GM12878 (cell line): ENCODE data around the gene SEMA3B. TPM values are rescaled to one million over a fixed set of nuclear protein-coding genes. Genes with fewer than 3 reads are reported as not detected.

Experiments used
- ATAC-seq: fragments of 200-7000 bp; cut with Tn5 transposase; 3 replicates; pipeline ENCODE4 v1.9.1; 2020; ENCODE audit warnings: mild to moderate bottlenecking, moderate library complexity
- BruUV-seq: library from RNA; stranded (reverse); fragments of 400-500 nt; replicated peaks from 2 replicates; lab custom pipeline; 2021; lab: Mats Ljungman, UMichigan
- CTCF ChIA-PET: fragments of 300-600 bp; sonication (Branson Sonifier 250); formaldehyde crosslinking; extraction: SDS; loops from one replicate; lab custom pipeline; 2021; ENCODE audit warnings: inconsistent platforms; lab: Yijun Ruan, JAX
- POLR2A ChIA-PET: fragments of 350-600 bp; formaldehyde crosslinking; extraction: SDS; loops from one replicate; lab custom pipeline; 2021; ENCODE audit warnings: inconsistent platforms; lab: Charles Lee
- RAD21 ChIA-PET: fragments of 300-600 bp; sonication (Branson Sonifier 250); formaldehyde crosslinking; loops from one replicate; lab custom pipeline; 2023; ENCODE audit warnings: antibody characterized with exemption; ENCODE audit not compliant: unreplicated experiment; lab: Charles Lee
- SMC1A ChIA-PET: fragments of 300-600 bp; sonication (Branson Sonifier 250); formaldehyde crosslinking; loops from one replicate; lab custom pipeline; 2023; ENCODE audit not compliant: unreplicated experiment, uncharacterized antibody; lab: Charles Lee
- DNase-seq: peaks from one replicate; pipeline ENCODE4 v3.0.0-alpha.2; 2011; ENCODE audit warnings: low read depth, low spot score
- FAIRE-seq: peaks from 3 replicates; lab custom pipeline; 2011; peaks lifted over from hg19 to GRCh38; lab: Jason Lieb, UNC
- H2AFZ ChIP-seq: 2 replicates; pipeline ENCODE4 v1.6.0; 2011; ENCODE audit warnings: low read depth, low read length, control low read depth; ENCODE audit not compliant: control insufficient read depth
- H3K27ac ChIP-seq: 2 replicates; pipeline ENCODE4 v1.5.1; 2011; ENCODE audit warnings: control low read depth; ENCODE audit not compliant: control insufficient read depth, insufficient read depth
- H3K27me3 ChIP-seq, 2 experiments: replicated peaks in 1 of 2; 2 replicates each; pipeline versions ENCODE4 v1.6.0 to v1.6.1; 2011; ENCODE audit warnings: low read length in 1 of 2; ENCODE audit not compliant: control insufficient read depth in 2 of 2, insufficient read depth in 2 of 2
- H3K36me3 ChIP-seq, 2 experiments: 2 replicates each; pipeline ENCODE4 v1.5.1; 2011; ENCODE audit warnings: low read length in 1 of 2; ENCODE audit not compliant: control insufficient read depth in 2 of 2, insufficient read depth in 2 of 2
- H3K4me1 ChIP-seq: 2 replicates; pipeline ENCODE4 v1.6.1; 2011; ENCODE audit warnings: mild to moderate bottlenecking, low read length, moderate library complexity, mixed read lengths; ENCODE audit not compliant: control insufficient read depth, insufficient read depth
- H3K4me2 ChIP-seq: 2 replicates; pipeline ENCODE4 v1.6.0; 2011; ENCODE audit warnings: control low read depth; ENCODE audit not compliant: control insufficient read depth, insufficient read depth
- H3K4me3 ChIP-seq: fragments of 200-600 bp; sonication (generic); 2 replicates; pipeline ENCODE4 v1.5.1; 2016
- H3K79me2 ChIP-seq: 2 replicates; pipeline ENCODE4 v1.6.0; 2011; ENCODE audit warnings: low read length; ENCODE audit not compliant: control insufficient read depth, insufficient read depth
- H3K9ac ChIP-seq: 2 replicates; pipeline ENCODE4 v1.8.0; 2011; ENCODE audit warnings: low read length, control low read depth, mixed read lengths; ENCODE audit not compliant: control insufficient read depth, insufficient read depth
- H3K9me3 ChIP-seq: replicated peaks from 3 replicates; pipeline ENCODE4 v1.5.1; 2011; ENCODE audit warnings: mild to moderate bottlenecking, low read length; ENCODE audit not compliant: control insufficient read depth, insufficient read depth
- H4K20me1 ChIP-seq: 2 replicates; pipeline ENCODE4 v1.6.0; 2011; ENCODE audit not compliant: control insufficient read depth, insufficient read depth
- ATF3 ChIP-seq: IDR thresholded peaks from 2 replicates; pipeline ENCODE4 v1.6.1; 2011; ENCODE audit warnings: low read depth, mild to moderate bottlenecking, low read length, moderate library complexity, borderline replicate concordance; ENCODE audit errors: extremely low read depth
- BCL3 ChIP-seq: IDR thresholded peaks from 2 replicates; pipeline ENCODE4 v1.6.1; 2011; ENCODE audit warnings: borderline replicate concordance, low read depth, mild to moderate bottlenecking, moderate library complexity, low read length; ENCODE audit not compliant: insufficient read depth, poor library complexity, severe bottlenecking
- HDGF ChIP-seq: fragments of 450-650 bp; IDR thresholded peaks from 2 replicates; pipeline ENCODE4 v1.6.1; 2016; ENCODE audit warnings: antibody characterized with exemption
- KLF5 ChIP-seq: fragments of 450-650 bp; IDR thresholded peaks from 2 replicates; pipeline ENCODE4 v1.6.1; 2014; ENCODE audit warnings: mild to moderate bottlenecking; ENCODE audit not compliant: partially characterized antibody
- MAX ChIP-seq: IDR thresholded peaks from 2 replicates; pipeline ENCODE4 v1.6.1; 2012; ENCODE audit warnings: low read depth, low read length, improper control_type of control experiment
- MEF2A ChIP-seq: IDR thresholded peaks from 2 replicates; pipeline ENCODE4 v1.6.1; 2011; ENCODE audit warnings: low read depth, mild to moderate bottlenecking, low read length, moderate library complexity; ENCODE audit not compliant: insufficient read depth
- NBN ChIP-seq: fragments of 450-650 bp; IDR thresholded peaks from 2 replicates; pipeline ENCODE4 v1.6.1; 2016
- NFIC ChIP-seq: IDR thresholded peaks from 2 replicates; pipeline ENCODE4 v1.6.1; 2012; ENCODE audit warnings: low read depth, mild to moderate bottlenecking, inconsistent platforms, low read length, moderate library complexity
- NR2C2 ChIP-seq: IDR thresholded peaks from 2 replicates; pipeline ENCODE4 v1.6.1; 2011; ENCODE audit warnings: borderline replicate concordance, low read depth; ENCODE audit not compliant: control insufficient read depth, insufficient read length
- PBX3 ChIP-seq: IDR thresholded peaks from 2 replicates; pipeline ENCODE4 v1.6.1; 2011; ENCODE audit warnings: mild to moderate bottlenecking, low read depth, low read length, moderate library complexity; ENCODE audit not compliant: insufficient replicate concordance
- RELA ChIP-seq: fragments of 450-650 bp; IDR thresholded peaks from 2 replicates; pipeline ENCODE4 v1.8.0; 2014; ENCODE audit warnings: borderline replicate concordance; ENCODE audit not compliant: partially characterized antibody
- RFX5 ChIP-seq: IDR thresholded peaks from 2 replicates; pipeline ENCODE4 v1.6.1; 2011; ENCODE audit warnings: low read depth, low read length, improper control_type of control experiment
- SMARCA5 ChIP-seq: fragments of 450-650 bp; IDR thresholded peaks from 2 replicates; pipeline ENCODE4 v1.6.1; 2017; ENCODE audit warnings: mild to moderate bottlenecking
- SPI1 ChIP-seq: IDR thresholded peaks from 2 replicates; pipeline ENCODE4 v1.6.1; 2011; ENCODE audit warnings: low read depth, mild to moderate bottlenecking, low read length, moderate library complexity, borderline replicate concordance; ENCODE audit not compliant: insufficient read depth
- STAT1 ChIP-seq: fragments of 450-650 bp; conservative IDR thresholded peaks from 2 replicates; pipeline ENCODE4 v1.6.1; 2014; ENCODE audit warnings: antibody characterized with exemption, mild to moderate bottlenecking
- SUPT20H ChIP-seq: IDR thresholded peaks from 2 replicates; pipeline ENCODE4 v1.6.1; 2011; ENCODE audit warnings: low read depth, mild to moderate bottlenecking, low read length, moderate library complexity, borderline replicate concordance; ENCODE audit not compliant: control insufficient read depth
- TARDBP ChIP-seq: IDR thresholded peaks from 2 replicates; pipeline ENCODE4 v1.6.1; 2016; ENCODE audit warnings: borderline replicate concordance
- USF2 ChIP-seq: IDR thresholded peaks from 2 replicates; pipeline ENCODE4 v1.6.1; 2011; ENCODE audit warnings: low read depth, low read length, improper control_type of control experiment, borderline replicate concordance
- YBX1 ChIP-seq: fragments of 450-650 bp; IDR thresholded peaks from 2 replicates; pipeline ENCODE4 v1.6.1; 2016; ENCODE audit warnings: antibody characterized with exemption
- YY1 ChIP-seq: IDR thresholded peaks from 2 replicates; pipeline ENCODE4 v1.6.1; 2011; ENCODE audit warnings: low read depth, mild to moderate bottlenecking, low read length
- WGBS: methylation state at CpG from one replicate; pipeline ENCODE4 v1.1.6; 2016; ENCODE audit warnings: low lambda C conversion rate; ENCODE audit not compliant: insufficient replicate concordance, insufficient coverage; ENCODE audit errors: missing lambda C conversion rate; 5-methylcytosine and 5-hydroxymethylcytosine counted together
- in situ Hi-C: fragments of 300-500 bp; cut with MboI; formaldehyde crosslinking; loops from 9 replicates; pipeline ENCODE4 v1.14.3; 2018; ENCODE audit warnings: mixed read lengths
- intact Hi-C: fragments of 100-400 bp; cut with micrococcal nuclease; formaldehyde crosslinking; loops from one replicate; pipeline ENCODE4 v1.14.2; 2022; ENCODE audit not compliant: unreplicated experiment
- polyA plus RNA-seq, 11 experiments: library from polyadenylated mRNA; depleted of rRNA in 4 of 11; unstranded in 6 of 11; stranded (reverse) in 5 of 11; fragments of >200 nt; fragmentation: Nextera tagmentation in 4 of 11; fragmentation: Illumina TruSeq in 1 of 11; extraction: Ambion mirVana in 4 of 11; extraction: Trizol in 1 of 11; gene quantifications; 1 replicate in 1 of 11; 2 replicates in 10 of 11; pipeline versions ENCODE4 v1.2.1 to v1.2.3, GENCODE V29; 2011 to 2016; ENCODE audit warnings: inconsistent platforms in 2 of 11, missing spikeins in 2 of 11, low read depth in 1 of 11
- total RNA-seq, 4 experiments: library from RNA; depleted of rRNA in 3 of 4; stranded (reverse); fragments of >200 nt in 3 of 4; fragmentation: Illumina TruSeq in 1 of 4; extraction: Trizol in 1 of 4; gene quantifications; 2 replicates each; pipeline versions ENCODE4 v1.2.1 to v1.2.3, GENCODE V29; 2013 to 2021

The SEMA3B gene
- total and polyA plus RNA-seq, 10 of the 15 experiments (the other 5 are each of a cell fraction or from before 2014, with no cell fraction given): 0.06 to 0.59 (median 0.14) TPM; not detected in 2

GRCh38 chr3:50242851-50243542, 25.9 kb upstream of the SEMA3B start:
- H3K9me3 ChIP-seq: no peaks in the 10 kb centered on the region
- peaks cover 58% of the 10 kb centered on the region for H3K4me1 ChIP-seq
- no peak for DNase-seq
- ChIA-PET POLR2A (interaction anchor here (0.6 to 2.3 kb wide), 7 partner anchors 9 to 913 kb away, joined by 3 to 9 read pairs (median 3); no protein-coding TSS in a partner anchor), CTCF (interaction anchor here (0.9 to 3.6 kb wide), 3 partner anchors 16 to 48 kb away, joined by 5 to 42 read pairs (median 6); no protein-coding TSS in a partner anchor), RAD21 (interaction anchor here (0.6 to 5.1 kb wide), 5 partner anchors 13 to 404 kb away, joined by 3 to 36 read pairs (median 3); no protein-coding TSS in a partner anchor), SMC1A (interaction anchor here (1.0 to 3.2 kb wide), 3 partner anchors 14 to 29 kb away, joined by 4 to 15 read pairs (median 4); no protein-coding TSS in a partner anchor)
- peak overlapping the region; percentile 64 for H3K4me3 ChIP-seq
- peak overlapping the region; percentile 82 for H3K27ac ChIP-seq
- WGBS: 6% methylated on average over 14 of the region's 14 CpGs
- H3K27me3 ChIP-seq: no peaks in the 10 kb centered on the region
- in situ Hi-C loops: no loop called here
- peak overlapping the region; percentile 90 for H3K4me2 ChIP-seq
- intact Hi-C loops: no loop called here
- ATAC-seq: peak; percentile 19
- FAIRE-seq: no peak
- H3K79me2 ChIP-seq: peaks cover 87% of the 10 kb centered on the region
- BruUV-seq: no TSS peak
- peaks cover 19% of the 10 kb centered on the region for H4K20me1 ChIP-seq
- peak overlapping the region; percentile 49 for H3K9ac ChIP-seq
- H3K36me3 ChIP-seq: peaks cover 6 to 7% of the 10 kb centered on the region in 2 experiments; a peak in 3 of 4 replicates
- no peak overlapping the region; the same call in 1 of the 2 replicates for H2AFZ ChIP-seq
- TF ChIP-seq YY1 (peak; percentile 76), BCL3 (no peak), YBX1 (no peak), SPI1 (peak; percentile 91), MAX (no peak), NR2C2 (no peak), NBN (0 out of 2 replicates have a peak, but pooled peaks have one; percentile 23), RFX5 (no peak), TARDBP (no peak), MEF2A (no peak), ATF3 (no peak), USF2 (no peak), SMARCA5 (no peak), HDGF (peak; percentile 7; the same call in 1 of the 2 replicates), NFIC (no peak), STAT1 (no peak), KLF5 (no peak), PBX3 (no peak), RELA (peak; percentile 23), SUPT20H (no peak)
